ENCODE results near the gene CDH26. TPM values are rescaled to one million over a fixed set of nuclear protein-coding genes. Genes with fewer than 3 reads are reported as not detected.

The CDH26 gene
- 2.0 and 2.8 TPM in 2 replicates for total RNA-seq (2014; rRNA removed; shearing (Covaris generic))
- polyA plus RNA-seq (2016; fragmentation: Nextera tagmentation; extraction: Ambion mirVana): 2.0 and 2.3 TPM in 2 replicates
- long read RNA-seq: 0 reads

GRCh38 chr20:59958123-59958522 is at the start of gene CDH26:
TSS of gene CDH26 (plus strand) at chr20:59958423. CDS start at chr20:59958727, 304 bp downstream.
- Histone ChIP-seq H3K27ac (ENCODE audit: low read depth) (no peak within 1 kb of the TSS), H4K20me1 (replicated peaks; ENCODE audit: insufficient read depth) (no peaks in the 10 kb centered on the region), H3K79me2 (replicated peaks; ENCODE audit: insufficient read depth) (no peaks in the 10 kb centered on the region), H3F3A (replicated peaks; ENCODE audit: low read depth) (no peaks in the 10 kb centered on the region), H2AFZ (no peak within 1 kb of the TSS), H3K27me3 (ENCODE audit: insufficient read depth) (no peaks in the 10 kb centered on the region), H3K4me2 (no peak within 1 kb of the TSS), H3K9me2 (ENCODE audit: insufficient read depth) (no peaks in the 10 kb centered on the region), H3K36me3 (ENCODE audit: insufficient read depth) (no peaks in the 10 kb centered on the region), H3K4me1 (ENCODE audit: insufficient read depth) (no peaks in the 10 kb centered on the region), H3K4me3 (no peak within 1 kb of the TSS)
- no peak for ATAC-seq
- H3K4me1 Mint-ChIP-seq: peaks cover 5% of the 10 kb centered on the region; the same call in 1 of the 3 replicates
- H3K4me3 Mint-ChIP-seq: no peak within 1 kb of the TSS
- DNase-seq (ENCODE audit: low spot score): no peak
- no peaks in the 10 kb centered on the region for H3K36me3 Mint-ChIP-seq (ENCODE audit: low read depth)
- no peak within 1 kb of the TSS for H3K27ac Mint-ChIP-seq
- H3K9me3 Mint-ChIP-seq: no peaks in the 10 kb centered on the region
- H3K27me3 Mint-ChIP-seq (ENCODE audit: insufficient read depth, low read depth, poor library complexity): no peaks in the 10 kb centered on the region
- TF ChIP-seq POLR2AphosphoS5 (IDR thresholded peaks at IDR 0.05; ENCODE audit: low read depth) (no peak), CREB1 (CRISPR knock-in tag; IDR thresholded peaks at IDR 0.05; ENCODE audit: low read depth) (no peak), JUNB (IDR thresholded peaks at IDR 0.05; ENCODE audit: unreplicated experiment) (no peak), NANOG (IDR thresholded peaks at IDR 0.05; ENCODE audit: borderline replicate concordance) (no peak)

- H3K27ac Mint-ChIP-seq: no peak overlapping the region
- H2AFZ ChIP-seq: no peak overlapping the region
- H3K36me3 Mint-ChIP-seq (ENCODE audit: low read depth): no peaks in the 10 kb centered on the region
- H3K9me2 ChIP-seq (ENCODE audit: insufficient read depth): no peaks in the 10 kb centered on the region
- DNase-seq (ENCODE audit: low spot score) (no peak), ATAC-seq (no peak)
- no peaks in the 10 kb centered on the region for H3K36me3 ChIP-seq (ENCODE audit: insufficient read depth)
- no peaks in the 10 kb centered on the region for H4K20me1 ChIP-seq (replicated peaks; ENCODE audit: insufficient read depth)
- H3K4me1 Mint-ChIP-seq: no peaks in the 10 kb centered on the region
- H3K4me2 ChIP-seq: no peak overlapping the region
- H3K27ac ChIP-seq (ENCODE audit: low read depth): no peak overlapping the region
- no peak overlapping the region for H3K4me3 ChIP-seq
- TF ChIP-seq JUNB (IDR thresholded peaks at IDR 0.05; ENCODE audit: unreplicated experiment): no peak
- no peak for TF ChIP-seq NANOG (IDR thresholded peaks at IDR 0.05; ENCODE audit: borderline replicate concordance)
- TF ChIP-seq CREB1 (CRISPR knock-in tag; IDR thresholded peaks at IDR 0.05; ENCODE audit: low read depth): no peak
- no peak for TF ChIP-seq EZH2 (IDR thresholded peaks at IDR 0.05; ENCODE audit: low read depth, unreplicated experiment)
- TF ChIP-seq, protein P1, sequence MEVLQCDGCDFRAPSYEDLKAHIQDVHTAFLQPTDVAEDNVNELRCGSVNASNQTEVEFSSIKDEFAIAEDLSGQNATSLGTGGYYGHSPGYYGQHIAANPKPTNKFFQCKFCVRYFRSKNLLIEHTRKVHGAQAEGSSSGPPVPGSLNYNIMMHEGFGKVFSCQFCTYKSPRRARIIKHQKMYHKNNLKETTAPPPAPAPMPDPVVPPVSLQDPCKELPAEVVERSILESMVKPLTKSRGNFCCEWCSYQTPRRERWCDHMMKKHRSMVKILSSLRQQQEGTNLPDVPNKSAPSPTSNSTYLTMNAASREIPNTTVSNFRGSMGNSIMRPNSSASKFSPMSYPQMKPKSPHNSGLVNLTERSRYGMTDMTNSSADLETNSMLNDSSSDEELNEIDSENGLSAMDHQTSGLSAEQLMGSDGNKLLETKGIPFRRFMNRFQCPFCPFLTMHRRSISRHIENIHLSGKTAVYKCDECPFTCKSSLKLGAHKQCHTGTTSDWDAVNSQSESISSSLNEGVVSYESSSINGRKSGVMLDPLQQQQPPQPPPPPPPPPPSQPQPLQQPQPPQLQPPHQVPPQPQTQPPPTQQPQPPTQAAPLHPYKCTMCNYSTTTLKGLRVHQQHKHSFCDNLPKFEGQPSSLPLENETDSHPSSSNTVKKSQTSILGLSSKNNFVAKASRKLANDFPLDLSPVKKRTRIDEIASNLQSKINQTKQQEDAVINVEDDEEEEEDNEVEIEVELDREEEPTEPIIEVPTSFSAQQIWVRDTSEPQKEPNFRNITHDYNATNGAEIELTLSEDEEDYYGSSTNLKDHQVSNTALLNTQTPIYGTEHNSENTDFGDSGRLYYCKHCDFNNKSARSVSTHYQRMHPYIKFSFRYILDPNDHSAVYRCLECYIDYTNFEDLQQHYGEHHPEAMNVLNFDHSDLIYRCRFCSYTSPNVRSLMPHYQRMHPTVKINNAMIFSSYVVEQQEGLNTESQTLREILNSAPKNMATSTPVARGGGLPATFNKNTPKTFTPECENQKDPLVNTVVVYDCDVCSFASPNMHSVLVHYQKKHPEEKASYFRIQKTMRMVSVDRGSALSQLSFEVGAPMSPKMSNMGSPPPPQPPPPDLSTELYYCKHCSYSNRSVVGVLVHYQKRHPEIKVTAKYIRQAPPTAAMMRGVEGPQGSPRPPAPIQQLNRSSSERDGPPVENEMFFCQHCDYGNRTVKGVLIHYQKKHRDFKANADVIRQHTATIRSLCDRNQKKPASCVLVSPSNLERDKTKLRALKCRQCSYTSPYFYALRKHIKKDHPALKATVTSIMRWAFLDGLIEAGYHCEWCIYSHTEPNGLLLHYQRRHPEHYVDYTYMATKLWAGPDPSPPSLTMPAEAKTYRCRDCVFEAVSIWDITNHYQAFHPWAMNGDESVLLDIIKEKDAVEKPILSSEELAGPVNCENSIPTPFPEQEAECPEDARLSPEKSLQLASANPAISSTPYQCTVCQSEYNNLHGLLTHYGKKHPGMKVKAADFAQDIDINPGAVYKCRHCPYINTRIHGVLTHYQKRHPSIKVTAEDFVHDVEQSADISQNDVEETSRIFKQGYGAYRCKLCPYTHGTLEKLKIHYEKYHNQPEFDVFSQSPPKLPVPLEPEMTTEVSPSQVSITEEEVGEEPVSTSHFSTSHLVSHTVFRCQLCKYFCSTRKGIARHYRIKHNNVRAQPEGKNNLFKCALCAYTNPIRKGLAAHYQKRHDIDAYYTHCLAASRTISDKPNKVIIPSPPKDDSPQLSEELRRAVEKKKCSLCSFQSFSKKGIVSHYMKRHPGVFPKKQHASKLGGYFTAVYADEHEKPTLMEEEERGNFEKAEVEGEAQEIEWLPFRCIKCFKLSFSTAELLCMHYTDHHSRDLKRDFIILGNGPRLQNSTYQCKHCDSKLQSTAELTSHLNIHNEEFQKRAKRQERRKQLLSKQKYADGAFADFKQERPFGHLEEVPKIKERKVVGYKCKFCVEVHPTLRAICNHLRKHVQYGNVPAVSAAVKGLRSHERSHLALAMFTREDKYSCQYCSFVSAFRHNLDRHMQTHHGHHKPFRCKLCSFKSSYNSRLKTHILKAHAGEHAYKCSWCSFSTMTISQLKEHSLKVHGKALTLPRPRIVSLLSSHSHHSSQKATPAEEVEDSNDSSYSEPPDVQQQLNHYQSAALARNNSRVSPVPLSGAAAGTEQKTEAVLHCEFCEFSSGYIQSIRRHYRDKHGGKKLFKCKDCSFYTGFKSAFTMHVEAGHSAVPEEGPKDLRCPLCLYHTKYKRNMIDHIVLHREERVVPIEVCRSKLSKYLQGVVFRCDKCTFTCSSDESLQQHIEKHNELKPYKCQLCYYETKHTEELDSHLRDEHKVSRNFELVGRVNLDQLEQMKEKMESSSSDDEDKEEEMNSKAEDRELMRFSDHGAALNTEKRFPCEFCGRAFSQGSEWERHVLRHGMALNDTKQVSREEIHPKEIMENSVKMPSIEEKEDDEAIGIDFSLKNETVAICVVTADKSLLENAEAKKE (CRISPR knock-in tag; IDR thresholded peaks at IDR 0.05): no peak
- TF ChIP-seq ZNF114 (CRISPR knock-in tag; IDR thresholded peaks at IDR 0.05): no peak
- TF ChIP-seq EZH2phosphoT487 (IDR thresholded peaks at IDR 0.05; ENCODE audit: unreplicated experiment): no peak
- TF ChIP-seq ETS1 (IDR thresholded peaks at IDR 0.05): no peak
- TF ChIP-seq, protein P2, sequence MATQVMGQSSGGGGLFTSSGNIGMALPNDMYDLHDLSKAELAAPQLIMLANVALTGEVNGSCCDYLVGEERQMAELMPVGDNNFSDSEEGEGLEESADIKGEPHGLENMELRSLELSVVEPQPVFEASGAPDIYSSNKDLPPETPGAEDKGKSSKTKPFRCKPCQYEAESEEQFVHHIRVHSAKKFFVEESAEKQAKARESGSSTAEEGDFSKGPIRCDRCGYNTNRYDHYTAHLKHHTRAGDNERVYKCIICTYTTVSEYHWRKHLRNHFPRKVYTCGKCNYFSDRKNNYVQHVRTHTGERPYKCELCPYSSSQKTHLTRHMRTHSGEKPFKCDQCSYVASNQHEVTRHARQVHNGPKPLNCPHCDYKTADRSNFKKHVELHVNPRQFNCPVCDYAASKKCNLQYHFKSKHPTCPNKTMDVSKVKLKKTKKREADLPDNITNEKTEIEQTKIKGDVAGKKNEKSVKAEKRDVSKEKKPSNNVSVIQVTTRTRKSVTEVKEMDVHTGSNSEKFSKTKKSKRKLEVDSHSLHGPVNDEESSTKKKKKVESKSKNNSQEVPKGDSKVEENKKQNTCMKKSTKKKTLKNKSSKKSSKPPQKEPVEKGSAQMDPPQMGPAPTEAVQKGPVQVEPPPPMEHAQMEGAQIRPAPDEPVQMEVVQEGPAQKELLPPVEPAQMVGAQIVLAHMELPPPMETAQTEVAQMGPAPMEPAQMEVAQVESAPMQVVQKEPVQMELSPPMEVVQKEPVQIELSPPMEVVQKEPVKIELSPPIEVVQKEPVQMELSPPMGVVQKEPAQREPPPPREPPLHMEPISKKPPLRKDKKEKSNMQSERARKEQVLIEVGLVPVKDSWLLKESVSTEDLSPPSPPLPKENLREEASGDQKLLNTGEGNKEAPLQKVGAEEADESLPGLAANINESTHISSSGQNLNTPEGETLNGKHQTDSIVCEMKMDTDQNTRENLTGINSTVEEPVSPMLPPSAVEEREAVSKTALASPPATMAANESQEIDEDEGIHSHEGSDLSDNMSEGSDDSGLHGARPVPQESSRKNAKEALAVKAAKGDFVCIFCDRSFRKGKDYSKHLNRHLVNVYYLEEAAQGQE (IDR thresholded peaks at IDR 0.05; ENCODE audit: unreplicated experiment): no peak
- peaks cover 3% of the 10 kb centered on the region; the same call in 1 of the 2 replicates for H3K27me3 ChIP-seq (ENCODE audit: insufficient read depth)
- H3K4me3 Mint-ChIP-seq: no peak overlapping the region
- H3K4me1 ChIP-seq (ENCODE audit: insufficient read depth): no peaks in the 10 kb centered on the region
- no peaks in the 10 kb centered on the region for H3K27me3 Mint-ChIP-seq (ENCODE audit: insufficient read depth, low read depth, poor library complexity)
- no peaks in the 10 kb centered on the region for H3K79me2 ChIP-seq (replicated peaks; ENCODE audit: insufficient read depth)
- H3F3A ChIP-seq (replicated peaks; ENCODE audit: low read depth): no peaks in the 10 kb centered on the region
- no peaks in the 10 kb centered on the region for H3K9me3 Mint-ChIP-seq
These were observed 49.4 kb upstream of the CDH26 start for GRCh38 chr20:59908855-59909254.
